ENCODE results near the gene IKZF3.

GRCh38 chr17:39765175-39765574, 98.9 kb downstream of the IKZF3 start:
- TF ChIP-seq, protein P1, sequence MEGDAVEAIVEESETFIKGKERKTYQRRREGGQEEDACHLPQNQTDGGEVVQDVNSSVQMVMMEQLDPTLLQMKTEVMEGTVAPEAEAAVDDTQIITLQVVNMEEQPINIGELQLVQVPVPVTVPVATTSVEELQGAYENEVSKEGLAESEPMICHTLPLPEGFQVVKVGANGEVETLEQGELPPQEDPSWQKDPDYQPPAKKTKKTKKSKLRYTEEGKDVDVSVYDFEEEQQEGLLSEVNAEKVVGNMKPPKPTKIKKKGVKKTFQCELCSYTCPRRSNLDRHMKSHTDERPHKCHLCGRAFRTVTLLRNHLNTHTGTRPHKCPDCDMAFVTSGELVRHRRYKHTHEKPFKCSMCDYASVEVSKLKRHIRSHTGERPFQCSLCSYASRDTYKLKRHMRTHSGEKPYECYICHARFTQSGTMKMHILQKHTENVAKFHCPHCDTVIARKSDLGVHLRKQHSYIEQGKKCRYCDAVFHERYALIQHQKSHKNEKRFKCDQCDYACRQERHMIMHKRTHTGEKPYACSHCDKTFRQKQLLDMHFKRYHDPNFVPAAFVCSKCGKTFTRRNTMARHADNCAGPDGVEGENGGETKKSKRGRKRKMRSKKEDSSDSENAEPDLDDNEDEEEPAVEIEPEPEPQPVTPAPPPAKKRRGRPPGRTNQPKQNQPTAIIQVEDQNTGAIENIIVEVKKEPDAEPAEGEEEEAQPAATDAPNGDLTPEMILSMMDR (conservative IDR thresholded peaks at IDR 0.05): no peak
- no peak for TF ChIP-seq ZFX (IDR thresholded peaks at IDR 0.05)

Measured in C4-2B (cell line).